Stimulated activated CD8-positive, alpha-beta memory T cell treated with anti-CD3 and anti-CD28 coated beads, Interleukin-2, amount 100 ng/mL, for 1 hour (primary cell): ENCODE data around the gene SYCE3.
"Not testable (repeated sequence)": the region's sequence is repeated elsewhere in the genome, so short reads cannot be mapped to it uniquely, and the experiment has no call there.

Source experiments
- DNase-seq, 2 donors: peaks; one replicate each; pipeline ENCODE4 v3.0.0-alpha.2; 2020; ENCODE audit warnings: low read depth in 2 of 2

The SYCE3 gene

GRCh38 chr22:50520826-50521453 is 41.8 kb downstream of the SYCE3 start:
- DNase-seq = no peak

GRCh38 chr22:50520184-50520583 is 42.5 kb downstream of the SYCE3 start:
- DNase-seq = not testable (repeated sequence)

DNA sequence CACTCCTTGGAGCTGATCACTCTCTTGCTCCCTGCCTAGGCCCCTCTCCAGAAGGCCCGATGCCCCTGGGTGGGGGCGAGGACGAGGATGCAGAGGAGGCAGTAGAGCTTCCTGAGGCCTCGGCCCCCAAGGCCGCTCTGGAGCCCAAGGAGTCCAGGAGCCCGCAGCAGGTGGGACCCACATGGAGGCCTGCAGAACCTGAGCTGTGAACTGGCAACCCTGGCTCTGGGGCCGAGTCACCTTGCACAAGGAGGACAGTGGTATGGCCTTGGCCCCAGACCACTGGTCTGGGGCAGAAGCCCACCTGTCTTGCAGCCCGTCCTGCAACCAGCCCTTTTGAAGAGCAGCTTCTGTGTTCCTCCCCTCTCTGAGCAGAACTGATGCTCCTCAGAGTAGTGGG is 43.6 kb downstream of the SYCE3 start:
- no peak for DNase-seq

GRCh38 chr22:50518606-50519005 is 44.1 kb downstream of the SYCE3 start:
- DNase-seq = no peak

DNA sequence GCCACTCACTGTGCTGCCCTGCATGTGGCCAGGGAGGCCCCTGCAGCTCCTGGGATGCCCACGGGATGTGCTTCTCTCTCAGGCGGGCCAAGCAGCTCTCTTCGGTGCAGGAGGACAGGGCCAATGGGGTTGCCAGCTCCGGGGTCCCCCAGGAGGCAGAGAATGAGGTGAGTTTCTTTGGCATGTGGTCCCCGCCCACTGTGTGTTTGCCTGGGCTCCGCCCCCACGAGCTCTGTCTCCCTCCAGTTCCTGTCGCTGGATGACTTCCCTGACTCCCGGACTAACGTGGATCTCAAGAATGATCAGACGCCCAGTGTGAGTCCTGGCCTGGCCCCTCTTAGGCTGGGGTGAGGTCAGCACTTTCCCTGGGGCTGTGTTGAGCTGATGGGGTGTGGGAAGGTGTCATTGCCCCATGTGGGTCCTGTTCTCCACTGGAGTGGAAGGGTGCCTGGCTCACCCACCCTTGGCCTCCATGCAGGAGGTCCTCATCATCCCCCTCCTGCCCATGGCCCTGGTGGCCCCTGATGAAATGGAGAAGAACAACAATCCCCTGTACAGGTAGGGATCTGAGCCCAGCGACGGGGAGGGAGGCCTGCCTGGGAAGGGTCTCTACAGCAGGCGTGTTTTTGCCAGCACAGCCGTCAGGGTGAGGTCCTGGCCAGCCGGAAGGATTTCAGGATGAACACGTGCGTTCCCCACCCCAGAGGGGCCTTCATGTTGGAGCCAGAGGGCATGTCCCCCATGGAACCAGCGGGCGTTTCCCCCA is 45.0 kb downstream of the SYCE3 start:
- no peak for DNase-seq

DNA sequence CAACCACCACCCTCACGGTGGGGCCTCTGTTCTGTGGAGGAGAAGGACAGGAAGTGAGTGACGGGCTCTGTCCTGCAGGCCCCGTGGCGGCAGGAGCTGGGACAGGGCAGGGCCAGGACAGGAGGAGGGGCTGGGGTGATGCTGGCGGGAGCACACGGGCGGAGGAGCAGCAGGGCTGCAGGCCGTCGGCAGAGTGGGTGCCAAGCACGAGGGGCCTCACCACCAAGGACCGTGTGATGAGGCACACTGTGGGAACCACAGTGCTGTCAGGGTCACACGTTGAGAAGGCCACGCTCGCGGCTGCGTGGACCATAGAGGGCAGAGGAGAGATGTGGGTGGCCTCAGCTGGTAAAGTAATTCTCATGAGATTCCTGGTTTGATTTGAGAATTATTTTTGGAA is 45.8 kb downstream of the SYCE3 start:
- no peak for DNase-seq

GRCh38 chr22:50516068-50516467 is 46.7 kb downstream of the SYCE3 start:
- DNase-seq = no peak

- no peak for DNase-seq
Measured at GRCh38 chr22:50513175-50513574, 49.5 kb downstream of the SYCE3 start.

DNA sequence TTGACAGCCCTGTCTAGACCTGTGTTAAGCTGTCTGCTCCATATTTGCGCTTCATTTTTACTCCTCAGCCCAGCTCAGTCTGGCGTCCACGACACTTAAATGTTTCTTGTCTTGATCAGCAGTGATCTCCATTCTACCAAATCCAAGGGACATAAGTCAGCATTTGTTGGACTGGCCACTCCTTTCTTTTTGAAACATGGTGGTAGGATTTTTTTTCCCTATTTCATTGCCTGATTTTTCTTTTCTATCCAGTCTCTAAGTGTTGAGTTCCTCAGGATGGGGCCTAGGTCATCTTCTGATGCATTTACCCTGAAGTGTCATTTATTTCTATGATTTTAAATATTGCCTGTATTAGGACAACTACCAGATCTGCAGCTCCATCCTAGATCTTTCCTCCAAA is 53.8 kb downstream of the SYCE3 start:
- no peak for DNase-seq

DNA sequence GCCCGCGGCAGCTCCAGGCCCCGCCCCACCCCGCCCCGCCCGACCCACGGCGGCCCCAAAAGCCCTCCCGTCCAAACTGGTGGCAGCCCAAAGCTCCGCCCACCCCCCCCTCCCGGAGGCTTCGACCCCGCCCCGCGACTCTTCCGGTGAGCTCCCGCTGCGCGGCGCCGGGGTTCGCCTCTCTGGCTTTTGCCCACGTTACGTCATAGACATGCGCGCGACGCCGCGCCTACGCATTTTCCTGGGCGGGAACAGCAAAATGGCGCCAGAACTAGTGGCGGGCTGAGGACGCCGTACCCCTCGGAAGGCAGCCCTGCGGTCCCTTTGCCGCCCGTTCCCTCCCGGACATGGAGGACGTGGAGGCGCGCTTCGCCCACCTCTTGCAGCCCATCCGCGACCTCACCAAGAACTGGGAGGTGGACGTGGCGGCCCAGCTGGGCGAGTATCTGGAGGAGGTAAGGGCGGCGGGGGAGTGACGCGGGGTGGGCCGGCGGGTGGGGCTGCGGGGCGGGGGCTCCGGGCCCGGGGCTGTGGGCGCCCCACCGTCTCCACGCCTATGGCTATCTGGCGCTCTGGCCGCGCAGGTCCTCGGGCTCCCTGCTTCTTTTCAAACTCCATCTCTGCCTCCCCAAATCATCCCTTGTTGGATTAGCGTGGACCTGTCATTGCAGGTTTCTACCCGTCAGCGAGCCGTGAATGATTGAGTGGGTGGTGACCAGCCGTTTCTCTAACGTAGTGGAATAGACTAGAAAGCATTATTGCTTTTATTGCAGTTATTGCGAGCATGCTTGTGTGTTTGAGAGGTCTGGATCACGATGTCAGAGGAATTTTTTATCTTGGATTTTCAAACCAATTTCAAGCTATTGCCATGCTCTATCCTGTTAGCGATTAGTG is 54.5 kb downstream of the SYCE3 start, which contains the start of gene NCAPH2:
Gene NCAPH2 (plus strand): TSS at position 234 of the 894 bp plus-strand sequence. CDS start 114 bp downstream, at position 348.
- DNase-seq = peak; percentile 97 to 98

DNA sequence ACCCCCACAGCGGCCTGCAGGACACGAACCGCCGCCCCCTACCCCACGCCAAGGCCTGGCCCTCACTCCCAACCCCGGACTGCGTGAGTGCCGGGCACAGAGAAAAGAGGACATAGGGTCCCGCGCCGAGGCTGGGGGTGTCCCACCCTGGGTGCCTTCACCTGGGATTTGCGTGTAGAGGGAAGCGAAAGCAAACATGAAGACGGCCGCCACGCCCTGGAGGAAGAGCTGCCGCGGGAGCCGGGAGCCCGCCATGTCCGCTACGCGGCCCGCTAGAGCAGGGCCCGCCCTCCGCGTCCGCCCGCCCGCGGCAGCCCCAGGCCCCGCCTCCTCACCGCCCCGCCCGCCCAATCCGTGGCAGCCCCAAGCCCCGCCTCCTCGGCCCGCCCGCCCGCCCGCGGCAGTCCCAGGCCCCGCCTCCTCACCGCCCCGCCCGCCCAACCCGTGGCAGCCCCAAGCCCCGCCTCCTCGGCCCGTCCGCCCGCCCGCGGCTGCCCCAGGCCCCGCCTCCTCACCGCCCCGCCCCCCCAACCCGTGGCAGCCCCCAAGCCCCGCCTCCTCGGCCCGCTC is 55.2 kb downstream of the SYCE3 start, which contains the start of gene LMF2:
Gene LMF2 (minus strand): TSS at position 282 of the 570 bp plus-strand sequence. CDS start 27 bp downstream, at position 255.
- peak; percentile 90 to 93 for DNase-seq

GRCh38 chr22:50506611-50507420 is 55.9 kb downstream of the SYCE3 start:
- no peak for DNase-seq

GRCh38 chr22:50505776-50506610 is 56.7 kb downstream of the SYCE3 start:
- no peak for DNase-seq

GRCh38 chr22:50505276-50505775 is 57.4 kb downstream of the SYCE3 start:
- no peak for DNase-seq

- no peak for DNase-seq
Measured at GRCh38 chr22:50504369-50505211, 58.1 kb downstream of the SYCE3 start.

- no peak for DNase-seq
Measured at GRCh38 chr22:50503475-50504145, 59.1 kb downstream of the SYCE3 start.

DNA sequence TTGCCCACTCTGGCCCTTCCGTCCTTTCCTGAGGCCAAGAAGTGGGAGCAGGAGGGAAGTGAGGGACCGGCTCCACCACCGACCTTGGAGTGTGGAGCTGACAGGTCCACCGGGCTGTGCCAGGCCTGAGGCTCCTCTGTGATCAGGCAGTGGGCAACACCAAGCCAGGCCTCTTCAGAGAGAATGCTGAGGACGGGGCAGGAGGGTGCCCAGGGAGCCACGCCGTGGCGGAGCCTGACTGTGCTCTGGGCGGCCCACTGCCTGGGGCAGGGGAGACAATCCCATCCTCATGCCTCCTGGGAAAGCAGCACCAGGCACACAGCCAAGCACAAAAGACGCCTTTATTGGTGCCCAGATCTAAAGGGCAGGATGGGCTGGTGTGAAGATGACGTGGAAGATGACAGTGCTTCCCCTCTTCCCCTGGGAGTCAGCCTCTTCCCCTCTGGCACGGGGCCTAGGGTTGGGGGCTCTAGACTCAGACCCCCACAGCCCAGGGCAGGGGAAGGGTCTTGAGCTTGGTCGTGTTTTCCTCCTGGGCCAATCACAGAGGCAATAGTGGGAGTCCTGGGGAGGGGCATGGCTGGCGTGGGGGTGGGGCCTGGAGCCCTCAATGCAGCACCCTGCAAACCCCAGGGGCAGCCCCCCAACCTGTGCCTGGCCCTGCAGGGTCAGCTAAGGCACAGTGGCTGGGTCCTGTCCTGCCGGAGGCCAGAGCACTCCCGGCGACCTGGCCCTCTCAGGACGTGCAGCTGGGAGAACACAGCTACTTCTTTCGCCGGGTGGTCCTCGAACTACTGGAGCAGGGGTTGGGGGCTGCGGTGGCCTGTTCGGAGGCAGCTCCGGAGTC is 59.9 kb downstream of the SYCE3 start:
- no peak for DNase-seq
